A673 (cell line): ENCODE measurements around the gene FAM72C.
"Not testable (repeated sequence)": the region's sequence is repeated elsewhere in the genome, so short reads cannot be mapped to it uniquely, and the experiment has no call there.

Source experiments
- EZH2 ChIP-seq: fragments of 200-600 bp; sonication (generic); IDR thresholded peaks from 2 replicates; pipeline ENCODE4 v1.6.1; 2017; ENCODE audit warnings: borderline replicate concordance, low read depth, mild to moderate bottlenecking, mixed read lengths, antibody characterized with exemption, low read length; ENCODE audit not compliant: poor library complexity, severe bottlenecking
- TF ChIP-seq, protein P1 (sequence below): fragments of 300-800, 200-600 bp; sonication (generic); conservative IDR thresholded peaks from 2 replicates; pipeline ENCODE4 v1.5.1; 2017; ENCODE audit warnings: low read depth, mild to moderate bottlenecking, antibody characterized with exemption, low read length, moderate library complexity, mixed read lengths

DNA sequence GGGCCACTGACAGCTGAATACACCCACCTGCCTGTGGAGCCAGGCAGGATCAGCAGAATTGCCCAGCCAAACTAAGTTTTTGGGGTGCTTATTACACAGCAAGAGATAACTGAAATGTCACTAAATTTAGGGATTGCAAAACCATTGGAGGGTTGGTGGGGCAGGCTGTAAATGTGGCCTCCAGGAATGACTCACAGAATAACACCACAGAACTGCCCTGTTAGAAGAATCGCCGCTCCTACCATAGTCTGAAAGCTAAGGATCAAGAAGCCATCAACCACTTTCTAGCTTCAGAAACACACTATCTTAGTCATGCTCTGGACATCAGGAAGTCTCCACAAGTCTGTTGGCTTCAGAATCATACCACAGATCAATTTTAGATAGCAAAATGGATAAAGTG is 24.0 kb downstream of the FAM72C start:
- TF ChIP-seq, protein P1, sequence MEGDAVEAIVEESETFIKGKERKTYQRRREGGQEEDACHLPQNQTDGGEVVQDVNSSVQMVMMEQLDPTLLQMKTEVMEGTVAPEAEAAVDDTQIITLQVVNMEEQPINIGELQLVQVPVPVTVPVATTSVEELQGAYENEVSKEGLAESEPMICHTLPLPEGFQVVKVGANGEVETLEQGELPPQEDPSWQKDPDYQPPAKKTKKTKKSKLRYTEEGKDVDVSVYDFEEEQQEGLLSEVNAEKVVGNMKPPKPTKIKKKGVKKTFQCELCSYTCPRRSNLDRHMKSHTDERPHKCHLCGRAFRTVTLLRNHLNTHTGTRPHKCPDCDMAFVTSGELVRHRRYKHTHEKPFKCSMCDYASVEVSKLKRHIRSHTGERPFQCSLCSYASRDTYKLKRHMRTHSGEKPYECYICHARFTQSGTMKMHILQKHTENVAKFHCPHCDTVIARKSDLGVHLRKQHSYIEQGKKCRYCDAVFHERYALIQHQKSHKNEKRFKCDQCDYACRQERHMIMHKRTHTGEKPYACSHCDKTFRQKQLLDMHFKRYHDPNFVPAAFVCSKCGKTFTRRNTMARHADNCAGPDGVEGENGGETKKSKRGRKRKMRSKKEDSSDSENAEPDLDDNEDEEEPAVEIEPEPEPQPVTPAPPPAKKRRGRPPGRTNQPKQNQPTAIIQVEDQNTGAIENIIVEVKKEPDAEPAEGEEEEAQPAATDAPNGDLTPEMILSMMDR: not testable (repeated sequence)
- TF ChIP-seq EZH2: not testable (repeated sequence)
